ENCODE data around the gene WAC.
"Not testable (repeated sequence)": the region's sequence is repeated elsewhere in the genome, so short reads cannot be mapped to it uniquely, and the experiment has no call there.

WAC gene

GRCh38 chr10:28564905-28565304 lies 32.0 kb downstream of the WAC start:
- no peaks in the 10 kb centered on the region for H3K9me3 ChIP-seq (ENCODE audit: control insufficient read depth, insufficient read depth, low read length)
- H3K4me1 ChIP-seq (ENCODE audit: insufficient read depth, low read length), result peaks cover 11% of the 10 kb centered on the region; the same call in 1 of the 2 replicates
- peaks cover 16% of the 10 kb centered on the region for H3K36me3 ChIP-seq (ENCODE audit: insufficient read depth, low read length)
- H3K9ac ChIP-seq (ENCODE audit: low read depth, low read length), result no peak overlapping the region

DNA sequence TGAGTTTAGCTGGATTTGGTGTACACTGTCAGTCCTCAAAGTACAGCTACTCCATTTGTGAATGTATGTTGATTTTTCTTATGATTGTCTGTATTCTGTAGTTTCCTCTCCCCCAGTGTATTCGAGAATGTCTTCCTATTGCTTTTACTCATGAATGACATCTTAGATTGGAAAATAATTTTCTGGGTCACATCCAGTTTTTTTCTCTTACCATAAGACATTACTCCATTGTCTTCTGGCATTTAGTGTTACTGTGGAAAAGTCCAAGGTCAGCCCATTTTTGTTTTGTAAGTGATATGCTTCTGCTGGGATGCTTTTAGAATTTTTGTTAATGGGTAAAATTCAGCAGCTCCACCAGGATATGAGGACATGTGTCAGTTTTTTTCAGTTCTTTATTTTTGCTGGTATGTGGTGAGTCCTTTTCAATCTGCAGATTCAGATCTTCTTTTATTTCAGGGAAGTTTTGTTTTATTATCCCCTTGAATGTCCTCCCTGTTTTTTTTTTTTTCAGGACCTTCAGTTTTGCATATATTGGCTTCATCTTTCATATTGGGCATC lies 33.6 kb downstream of the WAC start:
- Histone ChIP-seq H3K9me3 (ENCODE audit: control insufficient read depth, insufficient read depth, low read length) (no peaks in the 10 kb centered on the region), H3K36me3 (ENCODE audit: insufficient read depth, low read length) (peaks cover 16% of the 10 kb centered on the region), H3K4me1 (ENCODE audit: insufficient read depth, low read length) (no peaks in the 10 kb centered on the region), H3K9ac (ENCODE audit: low read depth, low read length) (no peak overlapping the region)

DNA sequence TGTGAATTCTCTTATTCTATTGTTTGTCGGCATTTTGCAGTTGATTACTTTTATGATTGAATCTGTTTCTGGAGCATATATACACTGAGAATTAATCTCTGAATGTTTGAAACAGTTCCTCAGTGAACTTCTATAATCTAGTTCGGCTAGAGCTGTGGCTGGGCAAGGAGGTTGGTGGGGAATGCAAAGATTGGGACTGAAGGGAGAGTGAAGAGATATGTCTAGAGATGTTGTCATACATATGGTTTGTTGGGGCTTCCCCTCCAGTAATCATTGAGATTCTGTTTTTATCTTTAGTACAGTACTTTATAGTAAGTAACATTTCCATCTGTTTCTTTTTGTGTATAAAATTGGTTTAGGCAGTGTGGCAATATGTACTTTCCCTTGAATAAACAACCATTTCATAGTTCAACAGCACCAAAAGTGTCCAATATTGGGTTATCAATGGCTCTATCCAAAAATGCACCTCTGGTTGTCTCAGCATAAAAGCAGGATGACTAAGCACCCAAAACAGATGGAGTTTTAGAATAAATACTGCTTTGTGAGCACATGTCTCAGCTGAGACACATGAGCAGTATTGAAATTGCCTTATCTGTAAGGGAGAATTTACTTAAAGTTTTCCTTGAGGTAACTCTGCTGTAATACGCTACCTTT lies 36.7 kb downstream of the WAC start:
- Histone ChIP-seq H3K9ac (ENCODE audit: low read depth, low read length) (no peak overlapping the region), H3K9me3 (ENCODE audit: control insufficient read depth, insufficient read depth, low read length) (no peaks in the 10 kb centered on the region), H3K4me1 (ENCODE audit: insufficient read depth, low read length) (no peaks in the 10 kb centered on the region), H3K36me3 (ENCODE audit: insufficient read depth, low read length) (peaks cover 9% of the 10 kb centered on the region)

DNA sequence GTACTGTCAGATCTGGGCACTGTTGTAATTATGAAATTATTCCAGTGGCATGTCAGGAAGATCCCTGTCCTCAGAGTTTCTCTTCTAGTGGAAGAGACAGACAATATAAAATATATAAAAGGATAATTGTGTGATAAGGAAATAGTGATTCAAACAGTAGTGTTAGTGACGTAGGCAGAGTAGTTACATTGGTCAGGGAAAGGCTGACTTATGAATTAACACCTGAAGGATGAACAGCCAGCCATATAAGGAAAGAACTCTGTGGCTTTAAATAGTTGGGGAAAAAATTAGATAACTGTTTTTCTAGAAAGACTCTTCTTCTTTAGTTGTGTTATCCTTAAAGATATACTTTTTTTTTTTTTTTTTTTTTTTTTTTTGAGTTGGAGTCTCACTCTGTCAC lies 37.7 kb downstream of the WAC start:
- Histone ChIP-seq H3K36me3 (ENCODE audit: insufficient read depth, low read length) (peaks cover 4% of the 10 kb centered on the region), H3K4me1 (ENCODE audit: insufficient read depth, low read length) (no peaks in the 10 kb centered on the region), H3K9ac (ENCODE audit: low read depth, low read length) (no peak overlapping the region), H3K9me3 (ENCODE audit: control insufficient read depth, insufficient read depth, low read length) (no peaks in the 10 kb centered on the region)

DNA sequence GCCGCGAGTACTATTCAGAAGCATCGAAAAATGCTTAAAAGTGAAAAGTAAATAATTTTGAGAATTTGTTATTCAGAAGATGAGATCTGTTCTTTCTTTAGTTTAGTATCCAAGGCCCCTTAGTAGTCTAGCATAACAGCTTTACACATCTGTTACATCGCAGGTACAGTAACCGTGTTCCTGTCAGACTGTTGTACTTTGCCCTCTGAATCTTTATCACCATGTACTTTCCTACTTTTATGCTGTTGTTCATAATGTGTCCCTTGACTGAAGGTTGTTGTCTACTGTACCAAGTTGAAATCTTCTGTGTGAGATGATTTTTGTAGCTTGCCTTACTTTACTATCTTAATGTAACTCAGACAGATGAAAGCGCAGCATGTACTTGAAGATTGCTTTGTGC lies 38.3 kb downstream of the WAC start:
- no peak overlapping the region for H3K9ac ChIP-seq (ENCODE audit: low read depth, low read length)
- peaks cover 4% of the 10 kb centered on the region for H3K36me3 ChIP-seq (ENCODE audit: insufficient read depth, low read length)
- H3K9me3 ChIP-seq (ENCODE audit: control insufficient read depth, insufficient read depth, low read length), result no peaks in the 10 kb centered on the region
- H3K4me1 ChIP-seq (ENCODE audit: insufficient read depth, low read length), result no peaks in the 10 kb centered on the region

- H3K4me1 ChIP-seq (ENCODE audit: insufficient read depth, low read length); H3K9me3 ChIP-seq (ENCODE audit: control insufficient read depth, insufficient read depth, low read length); H3K36me3 ChIP-seq (ENCODE audit: insufficient read depth, low read length); H3K9ac ChIP-seq (ENCODE audit: low read depth, low read length): not testable (repeated sequence)
These were observed 41.3 kb downstream of the WAC start for GRCh38 chr10:28574214-28574613.

DNA sequence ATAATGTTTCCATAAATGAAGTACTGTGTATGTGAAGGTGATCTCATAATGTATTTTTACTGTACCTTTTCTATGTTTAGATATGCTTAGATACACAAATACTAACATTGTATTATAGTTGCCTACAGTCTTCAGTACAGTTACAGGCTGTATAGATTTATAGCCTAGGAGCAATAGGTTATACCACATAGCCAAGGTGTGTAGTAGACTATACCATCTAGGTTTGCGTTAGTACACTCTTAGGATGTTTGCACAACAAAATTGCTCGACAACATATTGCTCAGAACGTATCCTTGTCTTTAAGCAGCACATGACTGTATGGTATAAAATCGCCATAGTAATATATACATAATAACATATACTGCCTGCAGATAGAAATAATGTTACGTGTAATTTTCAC lies 42.9 kb downstream of the WAC start:
- Histone ChIP-seq H3K4me1 (ENCODE audit: insufficient read depth, low read length) (no peaks in the 10 kb centered on the region), H3K36me3 (ENCODE audit: insufficient read depth, low read length) (no peaks in the 10 kb centered on the region)

GRCh38 chr10:28577506-28577905 lies 44.6 kb downstream of the WAC start:
- no peaks in the 10 kb centered on the region for H3K9me3 ChIP-seq (ENCODE audit: control insufficient read depth, insufficient read depth, low read length)
- H3K4me1 ChIP-seq (ENCODE audit: insufficient read depth, low read length), result no peaks in the 10 kb centered on the region
- no peaks in the 10 kb centered on the region for H3K36me3 ChIP-seq (ENCODE audit: insufficient read depth, low read length)
- H3K9ac ChIP-seq (ENCODE audit: low read depth, low read length), result no peak overlapping the region

More for the DNA sequence above, 42.9 kb downstream of the WAC start:
- H3K9me3 ChIP-seq (ENCODE audit: control insufficient read depth, insufficient read depth, low read length), result no peaks in the 10 kb centered on the region
- H3K9ac ChIP-seq (ENCODE audit: low read depth, low read length), result no peak overlapping the region

DNA sequence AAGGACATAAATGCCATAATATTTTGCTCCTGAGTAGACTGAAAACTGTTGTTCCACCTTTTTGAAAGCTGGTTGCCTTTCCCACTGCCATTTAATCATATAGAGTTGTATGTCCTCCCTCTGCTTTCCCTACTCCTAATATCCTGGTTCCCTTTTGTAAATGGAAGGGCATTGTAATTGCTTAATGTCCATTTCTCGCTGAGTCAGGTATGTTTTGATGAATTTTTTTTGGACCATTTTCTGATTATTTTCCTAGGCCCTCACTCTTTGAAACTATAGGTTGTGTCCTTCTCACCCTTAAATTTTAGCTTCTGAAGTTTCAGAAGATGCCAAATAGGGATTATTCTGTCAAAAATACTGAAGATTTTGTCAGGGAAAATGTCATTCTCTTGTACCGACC lies 45.5 kb downstream of the WAC start:
- H3K9ac ChIP-seq (ENCODE audit: low read depth, low read length), result no peak overlapping the region
- H3K4me1 ChIP-seq (ENCODE audit: insufficient read depth, low read length), result no peaks in the 10 kb centered on the region
- H3K36me3 ChIP-seq (ENCODE audit: insufficient read depth, low read length), result no peaks in the 10 kb centered on the region
- H3K9me3 ChIP-seq (ENCODE audit: control insufficient read depth, insufficient read depth, low read length), result no peaks in the 10 kb centered on the region

DNA sequence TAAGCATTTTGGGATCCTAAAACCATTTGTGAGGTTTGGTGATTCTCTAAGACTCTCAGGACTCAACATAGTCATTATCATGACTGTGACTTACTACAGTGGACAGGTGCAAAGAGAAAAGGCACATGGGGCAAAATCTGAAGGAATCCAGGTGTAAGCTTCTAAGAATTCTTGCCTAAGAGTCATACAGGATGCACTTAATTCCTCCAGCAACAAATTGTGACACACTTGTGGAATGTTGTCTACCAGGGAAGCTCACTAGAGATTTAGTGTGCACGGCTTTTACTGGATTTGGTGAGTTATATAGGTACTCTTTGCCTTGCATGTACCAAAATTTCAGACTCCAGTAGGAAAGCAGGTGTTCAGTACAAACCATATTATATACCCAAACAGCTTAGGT lies 47.9 kb downstream of the WAC start:
- no peaks in the 10 kb centered on the region for H3K9me3 ChIP-seq (ENCODE audit: control insufficient read depth, insufficient read depth, low read length)
- no peaks in the 10 kb centered on the region for H3K4me1 ChIP-seq (ENCODE audit: insufficient read depth, low read length)
- no peak overlapping the region for H3K9ac ChIP-seq (ENCODE audit: low read depth, low read length)
- H3K36me3 ChIP-seq (ENCODE audit: insufficient read depth, low read length), result peaks cover 6% of the 10 kb centered on the region; the same call in 1 of the 2 replicates

- H3K9me3 ChIP-seq (ENCODE audit: control insufficient read depth, insufficient read depth, low read length), result no peaks in the 10 kb centered on the region
- no peak overlapping the region for H3K9ac ChIP-seq (ENCODE audit: low read depth, low read length)
- H3K4me1 ChIP-seq (ENCODE audit: insufficient read depth, low read length), result no peaks in the 10 kb centered on the region
- H3K36me3 ChIP-seq (ENCODE audit: insufficient read depth, low read length), result peaks cover 6% of the 10 kb centered on the region; the same call in 1 of the 2 replicates
These were observed 49.0 kb downstream of the WAC start for GRCh38 chr10:28581916-28582315.

DNA sequence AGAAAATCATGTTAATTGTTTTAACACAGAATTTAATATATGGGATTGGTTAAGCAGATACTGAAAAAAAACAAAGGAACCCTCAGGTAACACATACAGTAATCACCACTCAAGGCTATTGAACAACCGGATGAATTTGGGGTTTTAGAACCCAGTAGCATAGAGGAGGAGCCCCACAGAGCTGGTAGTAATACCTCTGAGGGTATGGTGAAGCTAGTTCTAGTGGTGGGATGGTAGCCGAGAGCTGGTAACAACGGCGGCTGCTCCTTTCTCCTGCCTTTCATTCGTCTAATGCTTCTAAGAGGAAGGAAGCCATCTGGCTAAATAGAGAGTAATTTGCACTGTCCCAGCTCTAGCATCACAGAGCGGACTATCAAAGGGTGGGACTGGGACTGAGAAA lies 52.2 kb downstream of the WAC start:
- H3K36me3 ChIP-seq (ENCODE audit: insufficient read depth, low read length), result peaks cover 15% of the 10 kb centered on the region; the same call in 1 of the 2 replicates
- H3K9me3 ChIP-seq (ENCODE audit: control insufficient read depth, insufficient read depth, low read length), result no peaks in the 10 kb centered on the region
- no peak overlapping the region for H3K9ac ChIP-seq (ENCODE audit: low read depth, low read length)
- H3K4me1 ChIP-seq (ENCODE audit: insufficient read depth, low read length), result no peaks in the 10 kb centered on the region

DNA sequence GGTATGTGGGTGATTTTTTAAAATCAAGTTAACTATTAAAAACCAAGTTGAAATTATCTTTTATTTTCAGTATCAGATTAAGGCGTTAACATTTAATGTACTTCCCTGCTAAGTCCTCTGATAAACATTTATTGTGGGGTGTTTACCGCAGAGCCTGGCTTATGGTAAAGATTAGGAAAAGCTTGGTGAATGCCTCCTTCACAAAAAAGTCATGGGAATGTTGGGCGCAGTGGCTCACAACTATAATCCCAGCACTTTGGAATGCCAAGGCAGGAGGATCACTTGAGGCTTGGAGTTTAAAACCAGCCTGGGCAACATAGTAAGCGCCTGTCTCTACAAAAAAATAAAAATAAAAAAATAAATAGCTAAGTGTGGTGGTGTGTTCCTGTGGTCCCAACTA lies 53.3 kb downstream of the WAC start:
- H3K9ac ChIP-seq (ENCODE audit: low read depth, low read length), result no peak overlapping the region
- peaks cover 18% of the 10 kb centered on the region; the same call in 1 of the 2 replicates for H3K36me3 ChIP-seq (ENCODE audit: insufficient read depth, low read length)
- H3K4me1 ChIP-seq (ENCODE audit: insufficient read depth, low read length), result no peaks in the 10 kb centered on the region
- H3K9me3 ChIP-seq (ENCODE audit: control insufficient read depth, insufficient read depth, low read length), result no peaks in the 10 kb centered on the region

DNA sequence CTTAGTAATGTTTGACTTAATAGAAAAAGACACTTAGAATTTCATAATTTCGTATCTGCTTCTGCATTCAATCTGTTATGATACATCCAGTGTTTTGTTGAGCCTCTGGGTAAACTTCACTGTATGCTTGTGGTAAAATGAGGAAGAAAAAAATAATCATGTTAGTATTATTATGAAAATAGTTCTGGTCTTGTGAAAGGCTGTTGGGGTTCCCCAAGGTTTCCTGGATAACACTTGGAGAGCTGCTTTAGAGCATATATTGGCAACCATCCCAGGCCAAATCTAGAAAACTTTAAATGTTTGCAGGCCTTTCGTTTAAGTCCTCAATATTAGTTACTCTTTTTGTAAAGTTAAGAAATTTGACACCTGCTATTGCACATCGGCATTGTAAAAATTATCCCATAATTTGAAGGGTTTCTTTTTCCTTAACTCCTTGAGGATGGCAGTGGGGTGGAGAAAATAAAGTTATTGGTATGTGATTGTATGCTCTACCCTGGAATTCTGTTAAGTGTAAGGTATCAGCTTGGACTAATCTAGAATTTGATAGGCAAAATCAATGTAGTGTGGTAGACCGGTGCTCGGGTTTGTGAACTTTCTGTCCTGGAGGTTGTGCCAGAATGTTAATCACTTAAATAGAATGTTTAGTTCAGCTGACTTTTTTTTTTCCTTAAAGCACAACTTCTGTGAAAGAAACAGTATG lies 54.5 kb downstream of the WAC start:
- H3K9ac ChIP-seq (ENCODE audit: low read depth, low read length), result no peak overlapping the region
- no peaks in the 10 kb centered on the region for H3K4me1 ChIP-seq (ENCODE audit: insufficient read depth, low read length)
- H3K36me3 ChIP-seq (ENCODE audit: insufficient read depth, low read length), result peaks cover 20% of the 10 kb centered on the region; the same call in 1 of the 2 replicates
- H3K9me3 ChIP-seq (ENCODE audit: control insufficient read depth, insufficient read depth, low read length), result no peaks in the 10 kb centered on the region

- H3K9me3 ChIP-seq (ENCODE audit: control insufficient read depth, insufficient read depth, low read length), result no peaks in the 10 kb centered on the region
- H3K9ac ChIP-seq (ENCODE audit: low read depth, low read length), result no peak overlapping the region
- no peaks in the 10 kb centered on the region for H3K4me1 ChIP-seq (ENCODE audit: insufficient read depth, low read length)
- H3K36me3 ChIP-seq (ENCODE audit: insufficient read depth, low read length), result peaks cover 20% of the 10 kb centered on the region; the same call in 1 of the 2 replicates
These were observed 55.0 kb downstream of the WAC start for GRCh38 chr10:28587970-28588290.

All from ES-I3 (cell line).